Measurements from ENCODE around the gene TSC22D4.

GRCh38 chr7:100513212-100513810, 34.3 kb upstream of the TSC22D4 start:
- TF ChIP-seq CTCF (IDR thresholded peaks at IDR 0.05; ENCODE audit: extremely low read depth in 1 of 2, insufficient read depth in 1 of 2, low read depth in 1 of 2, low read length in 2 of 2) (no peak), MYC (IDR thresholded peaks at IDR 0.05; ENCODE audit: low read depth, low read length) (no peak), POLR2A (IDR thresholded peaks at IDR 0.05; ENCODE audit: low read depth, low read length) (no peak), JUN (IDR thresholded peaks at IDR 0.05; ENCODE audit: borderline replicate concordance, insufficient read depth, insufficient read length, low read depth) (no peak), POLR2AphosphoS5 (IDR thresholded peaks at IDR 0.05; ENCODE audit: insufficient read depth, low read depth, low read length) (no peak), GATA2 (IDR thresholded peaks at IDR 0.05; ENCODE audit: insufficient read depth, insufficient read length, low read depth, low read length) (no peak), EZH2 (IDR thresholded peaks at IDR 0.05; ENCODE audit: borderline replicate concordance, low read depth, low read length, severe bottlenecking) (no peak)
